HG03565 (cell line): ENCODE results near the gene PDILT.

Experiments
- ATAC-seq: cut with Tn5 transposase; IDR thresholded peaks from one replicate; pipeline ENCODE4 v1.9.1; 2021; ENCODE audit warnings: mild to moderate bottlenecking, moderate library complexity; ENCODE audit not compliant: unreplicated experiment

Gene PDILT

DNA sequence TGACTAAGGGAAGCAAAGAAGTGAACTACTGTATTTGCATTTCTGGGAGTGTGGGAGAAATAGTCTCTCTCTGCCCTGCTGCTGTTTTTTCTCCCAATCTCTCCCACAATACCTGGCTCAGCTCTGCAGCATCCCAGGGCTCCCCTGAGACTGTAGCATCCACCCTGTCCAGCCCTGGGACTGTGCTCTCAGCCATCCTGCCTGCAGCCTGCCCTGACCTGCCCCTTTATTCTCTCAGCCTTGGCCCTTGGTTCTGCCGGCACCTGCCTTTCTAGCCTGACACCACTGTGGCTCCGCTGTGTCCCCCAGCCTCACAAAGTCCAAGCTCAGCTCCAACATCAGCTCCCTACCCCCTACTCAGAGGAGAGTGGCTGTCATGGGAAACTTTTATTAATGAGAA lies 1.9 kb downstream of the PDILT start:
- ATAC-seq: no peak

DNA sequence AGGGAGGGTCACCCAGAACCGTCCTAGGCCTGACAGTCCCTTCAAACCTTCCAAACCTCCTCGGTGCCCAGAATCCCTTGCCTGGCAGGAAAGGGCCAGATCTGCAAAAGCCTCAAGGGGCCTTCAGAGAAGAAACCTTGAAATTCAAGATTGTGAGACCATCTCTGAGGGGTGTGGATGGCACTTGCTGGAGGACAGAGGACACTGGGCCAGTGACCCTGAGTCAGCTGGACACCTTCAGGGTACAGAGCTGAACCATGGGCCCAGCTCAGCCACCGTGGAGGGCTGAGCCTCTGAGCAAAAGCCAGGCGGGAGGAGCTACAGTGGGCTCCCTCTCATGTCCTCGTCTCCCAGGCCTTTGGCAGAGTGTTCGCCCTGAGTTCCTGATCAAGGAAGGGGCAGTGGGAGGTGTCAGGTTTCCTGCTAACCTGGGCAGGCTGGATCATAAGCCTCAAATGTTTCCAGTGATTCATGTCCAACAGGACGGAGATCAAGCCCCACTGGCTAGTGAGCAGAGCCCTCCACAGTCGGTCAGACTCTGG lies 3.0 kb downstream of the PDILT start:
- no peak for ATAC-seq

DNA sequence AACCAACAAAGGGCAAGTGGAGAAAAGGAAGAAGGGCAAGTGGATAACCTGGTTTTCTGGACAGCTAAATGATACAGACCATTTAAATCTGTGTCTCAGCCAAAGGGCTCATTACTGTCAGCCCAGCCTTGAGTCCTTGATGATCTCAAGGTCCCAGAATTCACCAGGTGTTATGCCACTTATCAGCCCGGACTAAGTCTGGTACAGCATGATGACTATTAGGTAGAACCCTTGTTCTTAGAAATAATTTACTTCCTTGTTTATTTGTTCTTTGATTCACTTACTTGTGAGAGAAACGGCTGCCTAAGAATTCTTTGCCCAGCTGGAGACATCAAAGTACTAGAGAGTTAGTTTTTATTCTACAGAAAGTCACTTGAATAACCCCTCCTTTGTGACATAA lies 3.5 kb downstream of the PDILT start:
- ATAC-seq: no peak

DNA sequence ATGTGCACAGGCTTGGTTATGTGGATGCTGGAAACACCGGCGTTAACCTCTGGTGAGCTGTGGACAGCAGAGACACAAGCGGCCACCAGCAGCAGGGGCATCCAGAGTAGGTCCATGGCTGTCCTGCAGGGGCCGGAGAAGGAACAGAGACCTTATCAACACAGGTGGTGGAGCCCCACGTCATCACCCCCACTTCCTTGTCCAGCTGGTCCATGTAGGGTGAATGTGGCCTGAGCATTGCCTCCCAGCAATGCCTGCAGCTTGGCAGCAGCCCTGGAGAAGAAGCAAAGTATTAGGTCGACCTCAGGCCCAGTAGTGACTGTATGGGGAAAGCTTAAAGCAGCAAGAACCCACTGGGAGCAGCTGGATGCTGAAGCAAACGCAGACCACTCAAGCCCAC lies 5.4 kb downstream of the PDILT start:
- ATAC-seq: no peak

DNA sequence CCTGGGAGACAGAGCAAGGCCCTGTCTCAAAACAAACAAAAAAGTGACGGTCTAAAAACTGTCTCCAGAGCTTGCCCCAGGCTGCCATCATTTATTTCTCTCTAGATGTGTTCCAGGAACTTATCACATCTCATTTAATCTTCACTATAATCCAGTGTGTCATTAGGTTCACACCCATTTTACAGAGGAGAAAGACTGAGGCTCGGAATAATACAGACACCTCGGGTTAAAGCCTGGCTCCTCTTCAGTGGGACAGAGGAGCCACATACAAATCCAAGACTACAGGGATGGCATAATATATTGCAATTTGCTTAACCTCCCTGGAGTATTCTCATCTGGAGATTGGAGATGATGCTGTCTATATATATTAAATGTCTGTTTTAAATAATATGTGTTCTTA lies 5.9 kb downstream of the PDILT start:
- ATAC-seq: no peak

DNA sequence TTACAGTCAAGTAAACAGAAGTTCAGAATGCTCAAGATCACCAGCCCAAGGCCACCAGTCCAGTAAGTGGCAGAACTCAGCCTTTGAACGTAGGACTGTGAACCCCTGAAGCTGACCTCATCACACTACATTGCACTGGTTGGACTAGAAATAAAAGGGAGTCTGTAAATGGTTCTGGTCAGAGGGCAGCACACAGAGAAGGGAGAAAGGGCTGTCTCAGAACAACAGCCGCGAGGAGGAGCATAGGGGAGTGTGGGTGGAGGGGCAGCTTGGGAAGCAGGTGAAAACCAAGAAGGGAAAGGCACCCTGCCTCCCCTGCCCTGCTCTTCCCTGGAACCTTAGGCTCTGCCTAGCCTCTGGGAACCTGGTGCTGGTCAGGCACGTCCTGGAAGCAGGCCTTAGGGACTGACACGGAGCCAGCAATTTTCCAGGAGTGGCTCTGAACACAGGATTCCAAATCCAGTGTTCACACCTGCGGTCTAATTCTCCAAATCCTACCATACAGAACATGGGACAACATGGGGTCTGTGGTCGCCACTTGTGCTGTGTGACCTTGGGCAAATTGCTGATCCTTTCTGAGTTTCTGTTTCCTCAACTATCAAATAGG lies 7.0 kb downstream of the PDILT start:
- no peak for ATAC-seq

DNA sequence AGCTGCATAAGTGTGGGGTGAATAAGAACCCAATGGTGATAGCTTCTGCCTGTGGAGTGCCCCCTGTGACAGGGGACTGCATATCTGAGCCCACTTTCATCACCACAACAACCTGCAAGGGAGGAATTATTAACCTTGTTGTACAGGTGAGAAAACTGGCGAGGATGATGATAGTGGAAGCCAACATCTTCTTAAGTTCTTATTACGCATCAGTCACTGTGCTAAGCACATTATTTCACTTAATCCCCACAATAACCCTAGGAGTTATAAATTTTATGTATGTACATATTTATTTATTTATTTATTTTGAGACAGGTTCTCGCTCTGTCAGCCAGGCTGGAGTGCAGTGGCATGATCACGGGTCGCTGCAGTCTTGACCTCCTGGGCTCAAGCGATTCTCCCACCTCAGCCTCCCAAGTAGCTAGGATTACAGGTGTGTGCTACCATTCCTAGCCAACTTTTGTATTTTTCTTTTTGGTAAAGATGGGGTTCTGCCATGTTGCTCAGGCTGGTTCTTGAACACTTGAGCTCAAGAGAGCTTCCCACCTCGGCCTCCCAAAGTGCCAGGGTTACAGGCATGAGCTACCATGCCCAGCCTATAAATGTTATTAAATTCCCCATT lies 7.6 kb downstream of the PDILT start:
- no peak for ATAC-seq

DNA sequence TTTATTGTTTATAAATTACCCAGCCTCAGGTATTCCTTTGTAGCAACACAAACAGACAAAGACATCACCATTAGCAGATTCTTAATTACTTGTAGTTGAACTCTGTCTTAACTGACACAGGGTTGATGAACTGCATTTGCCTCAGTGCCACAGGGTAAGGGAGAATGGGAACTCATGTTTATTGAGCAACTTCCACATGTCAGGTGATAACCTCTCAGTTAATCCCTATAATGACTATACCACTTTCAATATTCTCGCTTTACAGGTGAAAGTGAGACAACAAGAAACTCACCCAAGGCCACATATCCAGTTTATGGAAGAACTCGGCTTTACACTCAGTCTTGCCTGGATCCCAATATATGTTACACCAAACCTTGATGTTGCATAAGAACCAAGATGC lies 8.6 kb downstream of the PDILT start:
- ATAC-seq: no peak

DNA sequence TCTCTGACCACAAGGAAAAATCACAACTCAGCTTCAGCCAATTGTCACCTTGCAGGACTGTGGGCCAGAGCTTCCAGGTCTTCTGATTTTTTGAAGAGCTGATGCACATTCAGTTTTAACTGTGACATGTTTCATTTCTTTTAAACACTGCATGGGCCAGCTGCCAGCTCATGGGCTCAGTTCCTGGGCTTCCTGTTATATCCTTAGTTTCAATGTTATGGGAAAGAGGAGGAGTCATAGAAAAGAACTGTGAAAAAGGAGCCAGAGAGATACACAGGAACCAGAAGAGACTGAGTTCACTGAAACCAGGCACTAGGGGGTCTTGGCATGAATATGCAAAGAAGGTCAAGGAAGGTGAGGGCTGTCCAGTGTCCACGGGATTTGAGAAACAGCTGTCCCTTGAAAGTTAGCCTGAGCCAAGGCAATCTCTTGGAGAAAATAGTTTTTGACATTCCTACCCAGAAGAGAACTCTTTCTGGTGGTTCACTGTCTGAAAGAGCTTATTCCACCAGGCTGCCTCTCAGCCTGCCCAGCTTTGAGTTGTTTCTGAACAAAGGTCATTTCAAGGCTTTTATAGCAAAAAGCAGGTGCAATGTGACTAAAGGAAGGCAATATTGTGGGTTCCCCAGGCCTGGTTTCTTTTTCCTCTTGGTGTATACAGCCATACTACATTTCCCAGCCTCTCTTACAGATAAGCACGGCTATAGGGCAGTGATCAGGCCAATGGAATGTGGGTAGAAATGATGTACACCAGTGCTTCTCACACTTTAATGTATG lies 10.5 kb downstream of the PDILT start:
- no peak for ATAC-seq

DNA sequence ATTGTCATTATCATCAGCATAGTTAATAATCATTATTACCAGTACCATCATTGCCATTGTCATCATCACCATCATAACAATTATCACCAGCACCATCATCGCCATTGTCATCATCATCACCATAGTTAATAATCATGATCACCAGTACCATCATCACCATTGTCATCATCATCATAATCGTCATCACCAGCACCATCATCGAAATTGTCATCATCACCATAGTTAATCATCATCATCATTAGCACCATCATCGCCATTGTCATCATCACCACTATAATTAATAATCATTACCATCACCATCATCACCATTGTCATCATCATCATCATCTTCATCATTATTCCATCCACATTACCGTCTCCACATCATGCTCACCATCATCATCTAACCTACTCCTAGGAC lies 13.5 kb downstream of the PDILT start:
- no peak for ATAC-seq

DNA sequence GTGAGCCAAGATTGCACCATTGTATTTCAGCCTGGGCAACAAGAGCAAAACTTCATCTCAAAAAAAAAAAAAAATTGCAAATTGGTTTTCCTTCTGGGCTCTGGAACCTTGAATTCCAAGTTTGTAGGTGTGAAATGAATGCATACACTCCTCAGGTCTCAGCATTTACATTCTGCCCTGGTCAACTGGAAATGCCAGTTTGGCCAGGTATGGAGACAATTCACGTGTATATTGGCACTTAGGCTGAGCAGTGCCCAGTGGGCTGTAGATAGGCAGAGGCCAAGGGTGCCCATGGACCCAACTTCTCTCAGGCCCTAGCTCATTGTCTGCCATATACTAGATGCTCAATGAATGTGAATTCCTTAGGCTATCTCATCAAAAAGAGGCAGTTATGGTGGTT lies 15.7 kb downstream of the PDILT start:
- ATAC-seq: no peak

DNA sequence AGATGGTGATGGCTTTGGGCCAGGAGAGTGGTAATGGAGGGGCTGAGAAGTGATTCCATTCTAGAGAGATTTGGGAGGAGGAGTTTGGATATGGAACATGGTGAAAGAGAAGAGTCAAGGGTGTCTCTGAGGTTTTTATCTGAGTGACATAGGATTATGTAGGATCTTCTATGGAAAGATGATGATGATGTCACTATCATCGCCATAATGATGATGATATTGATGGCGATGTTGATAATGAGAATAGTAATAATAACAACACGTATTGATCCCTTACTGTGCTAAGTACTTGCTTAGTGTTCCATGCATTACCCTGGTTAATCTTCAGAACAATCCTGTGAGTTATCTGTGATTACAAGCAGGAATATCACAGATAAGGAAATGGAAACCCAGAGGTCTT lies 16.6 kb downstream of the PDILT start:
- no peak for ATAC-seq

DNA sequence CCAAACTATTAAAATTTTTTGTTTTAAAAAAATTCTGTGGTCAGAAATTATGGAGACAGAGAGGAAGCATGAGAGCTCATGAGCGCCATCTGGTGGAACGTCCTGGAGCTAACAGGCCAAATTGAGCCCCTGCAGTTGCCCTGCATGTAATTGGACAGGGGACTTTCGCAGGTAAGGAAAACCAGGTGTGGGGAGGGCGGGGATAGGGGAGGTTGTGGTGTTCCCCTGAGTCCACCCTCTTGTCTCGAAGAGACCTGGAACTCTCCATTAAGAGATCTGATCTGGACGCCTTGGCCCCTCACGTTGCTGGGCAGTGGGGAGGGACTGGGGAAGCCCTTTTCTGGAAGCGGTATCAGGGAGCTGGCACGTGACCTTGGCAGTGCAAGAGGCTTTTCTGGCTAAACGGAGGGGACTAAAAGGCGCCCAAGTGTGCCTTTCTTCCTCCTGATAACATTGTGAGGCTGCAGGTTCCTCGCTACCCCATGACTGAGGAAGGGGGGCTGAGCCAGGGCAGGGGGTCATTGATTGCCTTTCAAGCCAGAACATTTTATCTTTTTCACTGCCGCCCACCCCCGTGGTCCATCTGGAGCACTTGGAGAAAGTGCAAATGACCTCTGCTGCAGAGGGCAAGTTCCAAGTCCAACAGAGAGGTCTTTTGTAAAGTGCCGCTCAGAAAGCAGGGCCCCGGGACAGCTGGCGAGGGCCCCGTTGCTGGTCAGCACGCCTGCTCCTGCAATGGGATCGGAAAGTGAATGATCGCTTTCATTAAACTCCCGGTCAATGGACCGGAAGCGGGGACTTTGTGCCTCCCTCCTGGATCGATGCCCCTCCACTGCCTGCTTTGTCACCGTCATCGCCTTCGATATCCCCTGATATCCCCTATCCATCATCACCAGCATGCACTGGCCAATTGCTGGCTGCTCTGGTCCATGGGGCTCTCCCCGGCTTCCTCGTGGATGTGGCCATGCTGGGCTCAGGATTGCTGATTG lies 18.4 kb downstream of the PDILT start:
- ATAC-seq: no peak

DNA sequence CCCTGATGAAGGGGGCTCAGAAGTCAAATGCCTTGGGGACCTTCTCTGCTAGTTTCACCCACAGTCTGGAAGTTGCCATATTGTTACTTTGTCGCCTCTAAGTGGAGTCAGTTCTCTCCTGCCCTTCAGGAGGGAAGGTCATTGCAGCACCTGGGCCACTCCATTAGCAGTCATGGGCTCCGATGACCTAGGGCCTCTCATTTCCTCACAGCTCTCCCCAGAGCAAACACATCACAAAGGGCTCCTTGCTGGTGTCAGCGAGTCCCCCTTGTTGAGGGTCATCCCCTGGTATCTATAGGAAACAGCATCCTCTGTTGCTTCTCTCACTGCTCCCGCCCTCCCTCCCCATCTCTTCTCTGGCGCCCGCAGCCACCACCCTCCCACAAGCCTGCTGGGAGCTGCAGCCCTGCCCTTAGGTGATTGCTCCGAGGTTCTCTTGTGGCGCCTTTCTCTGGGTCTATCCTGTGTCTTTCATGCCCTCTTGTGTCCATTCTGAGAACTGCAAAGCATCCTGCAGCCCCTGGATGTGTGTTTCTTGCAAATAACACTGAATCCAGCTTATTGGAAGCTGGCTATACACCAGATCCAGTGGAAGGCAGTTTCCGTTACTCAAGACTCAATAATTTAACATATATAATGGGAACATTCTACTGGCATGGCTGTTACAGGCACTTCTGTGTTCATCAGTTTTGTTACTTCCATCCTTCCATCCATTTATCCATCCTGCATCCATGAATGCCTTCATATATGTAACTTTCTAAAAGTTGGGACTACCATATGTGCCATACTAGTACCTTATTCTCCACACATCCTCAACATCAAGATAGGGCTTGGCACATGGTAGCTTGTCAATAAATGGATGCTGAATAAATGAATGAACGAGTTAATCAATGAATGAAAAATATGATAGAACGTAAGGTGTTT lies 21.2 kb downstream of the PDILT start:
- ATAC-seq: no peak

DNA sequence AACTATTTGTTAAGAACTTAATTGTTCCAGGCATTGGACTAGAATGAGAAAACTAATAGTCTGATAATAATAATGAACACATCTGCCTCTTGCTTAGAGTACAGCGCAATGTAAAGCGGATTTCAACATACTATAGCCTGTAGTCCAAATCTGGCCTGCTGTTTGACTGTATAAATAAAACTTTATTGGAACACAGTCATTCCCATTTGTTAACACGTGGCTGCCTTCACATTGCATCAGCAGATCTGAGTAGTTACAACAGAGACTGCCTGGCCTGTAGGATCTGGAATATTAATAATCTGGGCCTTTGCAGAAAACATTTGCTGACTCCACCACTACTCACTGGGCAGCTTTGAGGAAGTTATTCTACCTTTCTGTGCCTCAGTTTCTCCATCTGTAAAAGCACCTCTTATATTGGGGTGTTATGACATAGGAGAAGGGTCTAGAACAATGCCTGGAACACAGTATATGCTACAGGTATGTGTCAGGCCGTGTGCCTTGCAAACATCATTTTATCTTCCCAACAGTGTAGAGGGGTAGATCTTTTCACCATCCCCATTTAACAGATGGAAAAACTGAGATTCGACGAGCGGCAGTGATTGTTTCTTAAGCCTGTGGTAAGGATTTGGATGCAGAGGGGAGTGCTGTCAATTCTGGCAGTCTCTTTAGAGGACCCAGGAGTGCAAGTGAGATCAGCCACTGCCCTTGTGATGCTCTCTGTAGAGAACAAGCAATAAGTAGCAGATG lies 22.2 kb downstream of the PDILT start:
- no peak for ATAC-seq

DNA sequence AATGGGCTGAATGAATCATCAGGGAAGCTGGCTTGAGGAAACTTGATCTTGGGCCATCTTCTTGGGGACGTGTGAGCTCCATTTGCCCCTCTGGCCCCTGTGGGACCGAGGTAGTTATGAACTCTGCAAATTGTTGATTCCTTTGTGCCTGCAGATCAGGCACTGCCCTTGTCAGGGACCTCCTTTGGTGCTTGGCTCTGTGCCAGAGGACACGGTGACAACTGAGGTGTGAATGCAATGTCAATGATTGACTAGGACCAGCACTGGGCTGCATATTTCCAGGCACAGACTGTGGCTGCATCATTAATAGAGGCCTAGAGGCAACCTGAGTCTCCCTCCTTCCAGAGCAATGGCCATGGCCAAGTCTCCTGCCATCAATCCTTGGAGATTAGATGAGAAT lies 23.8 kb downstream of the PDILT start:
- ATAC-seq: no peak

DNA sequence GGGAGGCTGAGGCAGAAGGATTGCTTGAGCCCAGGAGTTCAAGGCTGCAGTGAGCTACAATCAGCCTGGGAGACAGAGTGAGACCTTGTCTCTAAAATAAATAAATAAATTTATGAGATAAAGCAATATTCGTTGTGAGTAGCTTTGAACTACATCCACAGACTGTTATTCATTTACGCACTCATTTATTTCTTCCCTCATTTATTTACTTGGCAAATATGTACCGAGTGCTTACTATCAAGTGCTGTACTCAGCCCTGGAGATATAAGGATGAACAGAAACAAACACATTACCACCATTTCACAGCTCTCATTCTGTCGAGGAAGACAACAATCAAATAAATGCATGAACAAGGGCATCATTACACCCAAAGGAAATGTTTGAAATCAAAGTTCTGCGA lies 27.4 kb downstream of the PDILT start:
- no peak for ATAC-seq

DNA sequence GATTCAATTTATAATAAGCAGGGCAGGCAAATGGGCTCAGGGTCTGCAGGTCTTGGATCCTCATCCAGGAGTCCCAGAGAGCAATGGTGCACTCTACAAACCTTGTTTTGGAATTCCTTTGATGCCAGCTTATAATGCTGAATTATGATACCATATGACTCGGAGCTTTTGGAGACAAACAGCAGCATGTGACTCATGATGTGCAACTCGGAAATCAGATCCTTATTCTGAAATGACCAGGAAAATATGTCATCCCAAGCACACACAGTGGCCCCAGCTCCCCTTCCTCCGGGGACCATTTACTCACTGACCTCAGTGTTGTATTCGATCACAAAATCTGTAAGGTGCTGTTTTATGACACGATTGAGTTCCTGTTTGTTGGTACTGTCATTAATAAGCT lies 31.8 kb downstream of the PDILT start:
- ATAC-seq: no peak

DNA sequence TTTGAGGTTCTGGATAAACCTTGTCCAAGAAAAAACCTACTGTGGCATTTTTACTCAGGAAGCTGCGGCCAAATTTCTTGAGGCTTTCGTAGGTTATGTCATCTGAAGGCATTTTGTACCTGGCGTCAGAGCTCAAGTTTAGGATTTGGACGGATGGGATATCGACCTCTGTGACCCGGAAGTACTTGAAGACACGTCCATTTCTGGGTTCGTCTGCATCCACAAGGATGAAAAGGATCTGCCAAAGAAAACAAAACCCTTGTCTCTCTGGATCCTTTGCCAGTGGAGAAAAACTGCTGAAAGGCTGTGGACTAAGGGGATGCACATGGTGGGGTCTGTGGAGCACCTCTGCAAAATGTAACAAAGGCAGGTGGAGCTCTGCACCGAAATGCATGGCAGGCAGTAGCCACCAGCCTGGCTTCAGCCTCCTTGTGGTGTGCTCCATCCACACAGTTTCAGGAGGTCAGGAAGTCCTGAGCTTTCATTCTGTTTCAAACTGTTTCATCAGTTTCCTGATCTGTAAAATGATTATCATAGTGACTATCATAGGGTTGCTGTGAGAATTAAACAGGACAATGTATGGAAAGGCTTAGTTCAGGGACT lies 35.0 kb downstream of the PDILT start:
- ATAC-seq: no peak
